HG03571 (cell line): ENCODE data around the gene GIGYF2.
A peak's percentile ranks its signal among the peaks of the same experiment; 100 is the strongest.
"Not testable (repeated sequence)": the region's sequence is repeated elsewhere in the genome, so short reads cannot be mapped to it uniquely, and the experiment has no call there.

ENCODE experiments used
- ATAC-seq: cut with Tn5 transposase; IDR thresholded peaks from one replicate; pipeline ENCODE4 v1.9.1; 2021; ENCODE audit not compliant: unreplicated experiment

Gene GIGYF2

GRCh38 chr2:232800166-232800565 is 103.0 kb downstream of the GIGYF2 start:
- ATAC-seq, result no peak

DNA sequence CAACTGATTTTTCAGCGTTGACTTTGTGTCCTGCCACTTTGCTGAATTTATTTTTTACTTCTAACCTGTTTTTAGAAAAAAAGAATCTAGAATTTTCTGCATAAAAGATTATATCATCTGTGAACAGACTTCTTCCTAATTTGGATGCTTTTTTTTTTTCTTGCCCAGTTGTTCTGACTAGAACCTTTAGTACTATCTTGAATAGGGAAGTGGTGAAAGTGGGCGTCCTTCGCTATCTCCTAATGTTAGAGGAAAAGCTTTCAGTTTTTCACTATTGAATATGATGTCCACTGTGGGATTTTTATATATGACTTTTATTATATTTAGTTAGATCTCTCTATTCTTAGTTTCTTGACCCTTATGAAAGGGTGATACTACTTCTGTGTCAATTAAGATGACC is 105.0 kb downstream of the GIGYF2 start:
- ATAC-seq, result no peak

- no peak for ATAC-seq
Observed at GRCh38 chr2:232809349-232810124, 112.4 kb downstream of the GIGYF2 start.

DNA sequence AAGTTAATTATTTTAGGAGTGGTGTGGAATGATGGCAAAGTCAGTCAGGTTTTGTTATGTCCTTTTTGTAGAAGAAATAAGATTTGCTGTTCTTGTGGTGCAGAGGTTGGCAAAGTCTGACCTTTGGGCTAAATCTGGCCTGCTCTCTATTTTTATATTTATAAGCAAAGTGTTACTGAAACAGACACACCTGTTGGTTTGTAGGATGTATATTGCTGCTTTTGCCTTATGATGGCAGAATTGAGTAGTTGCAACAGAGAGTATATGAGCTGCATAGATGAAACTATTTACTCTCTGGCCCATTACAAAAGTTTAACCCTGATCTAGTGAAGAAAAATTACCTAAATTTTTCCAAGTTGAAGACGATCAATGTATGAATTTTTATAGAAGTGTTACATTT is 113.3 kb downstream of the GIGYF2 start:
- no peak for ATAC-seq

DNA sequence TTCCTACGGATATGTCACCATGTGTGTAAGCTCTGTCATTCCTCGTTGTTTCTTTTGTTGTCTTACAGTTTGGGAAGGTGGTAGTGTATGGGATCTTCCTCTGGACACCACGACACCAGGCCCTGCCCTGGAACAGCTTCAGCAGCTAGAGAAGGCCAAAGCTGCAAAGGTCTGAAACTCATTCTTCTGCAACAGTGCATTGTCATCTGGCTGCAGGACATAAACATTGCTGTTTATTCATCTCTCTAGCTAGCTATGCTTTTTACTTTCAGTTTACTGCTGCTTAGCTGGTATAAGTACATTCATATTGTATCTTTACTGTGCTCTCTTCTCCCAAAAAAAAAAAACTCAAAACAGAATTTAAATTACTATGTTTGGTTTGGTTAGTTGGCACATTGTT is 118.4 kb downstream of the GIGYF2 start:
- no peak for ATAC-seq

- ATAC-seq, result no peak
Observed at GRCh38 chr2:232816657-232817056, 119.5 kb downstream of the GIGYF2 start.

GRCh38 chr2:232817756-232818155 is 120.6 kb downstream of the GIGYF2 start:
- no peak for ATAC-seq

DNA sequence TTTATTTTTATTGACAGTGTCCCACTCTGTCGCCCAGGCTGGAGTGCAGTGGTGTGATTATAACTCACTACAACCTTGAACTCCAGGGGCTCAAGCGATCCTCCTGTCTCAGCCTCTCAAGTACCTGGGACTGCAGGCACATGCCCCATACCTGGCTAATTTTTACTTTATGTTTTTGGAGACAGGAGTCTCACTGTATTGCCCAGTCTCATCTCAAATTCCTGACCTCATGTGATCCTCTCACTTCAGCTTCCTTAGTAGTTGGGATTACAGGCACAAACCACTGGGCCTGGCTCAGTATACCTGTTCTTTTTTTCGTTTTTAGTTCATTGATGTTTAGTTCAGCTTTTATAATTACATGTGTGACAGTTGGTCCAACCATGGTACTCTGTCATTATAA is 132.9 kb downstream of the GIGYF2 start:
- ATAC-seq, result no peak

GRCh38 chr2:232831496-232831895 is 134.4 kb downstream of the GIGYF2 start:
- ATAC-seq, result no peak

- no peak for ATAC-seq
Observed at GRCh38 chr2:232833830-232834229, 136.7 kb downstream of the GIGYF2 start.

DNA sequence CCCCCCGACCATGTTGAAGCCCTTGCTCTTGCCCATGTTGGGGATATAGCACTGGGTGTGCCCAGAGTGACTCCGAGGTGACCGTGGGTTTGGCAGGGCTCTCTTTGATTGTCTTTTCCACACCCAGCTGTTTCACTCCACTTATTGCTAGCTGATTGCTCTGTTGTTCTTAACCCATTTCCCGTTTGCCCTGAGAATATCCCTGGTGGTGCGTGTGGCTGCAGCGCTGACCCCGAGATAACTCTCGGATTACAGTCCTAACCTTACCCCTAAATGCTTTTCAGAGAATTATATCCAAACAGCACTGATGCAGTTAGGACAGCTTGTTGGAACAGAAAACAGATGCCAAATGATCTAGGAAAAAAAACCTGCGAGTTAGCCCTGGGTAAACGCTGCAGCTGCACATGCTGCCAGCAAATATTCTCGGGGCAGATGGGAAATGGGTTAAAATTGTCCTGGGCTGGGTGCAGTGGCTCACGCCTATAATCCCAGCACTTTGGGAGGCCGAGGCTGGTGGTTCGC is 138.6 kb downstream of the GIGYF2 start:
- ATAC-seq, result no peak

DNA sequence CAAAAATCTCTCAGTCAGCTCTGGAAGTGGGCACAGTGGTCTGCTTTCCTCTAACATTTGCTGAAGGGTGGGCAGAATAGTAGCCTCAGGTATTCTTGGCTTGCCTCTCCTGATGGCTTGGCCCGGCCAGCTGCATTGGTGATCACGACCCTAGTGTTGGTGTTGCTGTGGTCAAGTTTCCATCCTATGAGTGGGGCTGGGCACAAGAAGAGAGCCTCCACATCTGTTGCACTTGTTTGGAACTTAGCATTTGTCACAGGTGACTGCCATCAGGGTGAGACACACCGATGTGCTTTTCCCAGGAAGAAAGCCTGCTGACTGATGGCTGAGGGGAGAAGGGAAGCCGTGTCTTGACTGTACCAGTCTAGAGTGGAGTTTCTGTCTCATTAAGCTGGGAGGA is 139.8 kb downstream of the GIGYF2 start:
- no peak for ATAC-seq

- ATAC-seq, result peak; percentile 89
Observed at GRCh38 chr2:232838406-232838874, 141.3 kb downstream of the GIGYF2 start.

GRCh38 chr2:232839411-232840079 is 142.4 kb downstream of the GIGYF2 start:
- ATAC-seq, result no peak

GRCh38 chr2:232842689-232843088 is 145.6 kb downstream of the GIGYF2 start:
- no peak for ATAC-seq

DNA sequence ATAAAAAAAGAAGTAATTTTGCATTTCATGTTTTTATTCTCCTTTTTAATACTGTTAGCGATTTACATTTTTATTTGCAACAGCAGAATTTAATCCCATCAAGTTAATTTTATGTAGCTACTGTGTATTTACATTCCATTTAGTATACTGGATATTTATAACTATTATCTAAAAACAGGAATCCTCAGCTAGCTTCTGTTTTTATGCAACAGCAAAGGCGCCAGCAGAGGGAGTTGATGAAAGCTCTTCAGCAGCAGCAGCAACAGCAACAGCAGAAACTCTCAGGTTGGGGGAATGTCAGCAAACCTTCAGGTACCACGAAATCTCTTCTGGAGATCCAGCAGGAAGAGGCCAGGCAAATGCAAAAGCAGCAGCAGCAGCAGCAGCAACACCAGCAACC is 146.7 kb downstream of the GIGYF2 start:
- ATAC-seq, result no peak

GRCh38 chr2:232846055-232846454 is 148.9 kb downstream of the GIGYF2 start:
- no peak for ATAC-seq

- no peak for ATAC-seq
Observed at GRCh38 chr2:232850039-232850438, 152.9 kb downstream of the GIGYF2 start.

DNA sequence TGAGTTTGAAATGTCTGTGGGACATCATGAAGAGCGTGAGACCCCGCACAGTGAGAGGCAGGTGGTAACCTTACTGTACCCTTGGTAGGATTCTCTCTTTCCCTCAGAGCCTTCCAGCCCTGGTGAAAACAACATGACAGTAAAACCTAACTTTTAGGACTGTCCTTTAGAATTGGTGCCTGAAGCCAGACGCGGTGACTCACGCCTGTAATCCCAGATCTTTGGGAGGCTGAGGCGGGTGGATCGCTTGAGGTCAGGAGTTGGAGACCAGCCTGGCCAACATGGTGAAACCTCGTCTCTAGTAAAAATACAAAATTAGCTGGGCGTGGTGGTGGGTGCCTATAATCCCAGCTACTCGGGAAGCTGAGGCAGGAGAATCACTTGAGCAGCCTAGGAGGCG is 154.9 kb downstream of the GIGYF2 start:
- not testable (repeated sequence) for ATAC-seq

DNA sequence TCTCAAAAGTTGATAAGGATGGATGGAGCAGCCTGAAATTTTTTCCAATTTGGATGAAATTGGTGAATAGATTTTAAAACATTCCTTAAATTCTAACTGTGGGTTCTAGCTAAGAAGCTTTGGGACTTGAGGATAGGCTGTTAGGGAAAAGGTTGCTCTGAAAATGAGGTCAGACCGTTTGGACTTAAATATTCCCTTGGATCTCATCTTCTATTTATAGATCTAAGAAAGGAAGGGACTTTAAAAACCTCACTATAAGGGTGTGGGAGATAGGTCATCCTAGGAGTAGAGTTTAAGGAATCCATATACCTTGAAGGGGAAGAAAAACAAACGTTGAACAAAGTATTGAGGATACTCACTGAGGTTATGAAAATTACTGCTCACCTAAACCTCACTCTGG is 155.5 kb downstream of the GIGYF2 start:
- ATAC-seq, result no peak

DNA sequence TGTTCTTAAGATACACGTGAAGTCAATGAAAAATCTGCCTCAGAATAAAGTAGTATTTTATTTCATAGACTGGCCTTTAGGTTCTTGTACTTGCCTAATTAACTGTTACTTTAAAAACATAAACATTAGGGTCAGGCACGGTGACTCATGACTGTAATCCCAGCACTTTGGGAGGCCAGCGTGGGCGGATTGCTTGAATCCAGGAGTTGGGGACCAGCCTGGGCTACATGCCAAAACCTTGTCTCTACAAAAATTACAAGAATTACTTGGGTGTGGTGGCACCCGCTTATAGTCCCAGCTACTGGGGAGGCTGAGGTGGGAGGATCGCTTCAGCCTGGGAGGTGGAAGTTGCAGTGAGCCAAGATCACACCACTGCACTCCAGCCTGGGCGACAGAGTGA is 157.0 kb downstream of the GIGYF2 start:
- ATAC-seq, result no peak

DNA sequence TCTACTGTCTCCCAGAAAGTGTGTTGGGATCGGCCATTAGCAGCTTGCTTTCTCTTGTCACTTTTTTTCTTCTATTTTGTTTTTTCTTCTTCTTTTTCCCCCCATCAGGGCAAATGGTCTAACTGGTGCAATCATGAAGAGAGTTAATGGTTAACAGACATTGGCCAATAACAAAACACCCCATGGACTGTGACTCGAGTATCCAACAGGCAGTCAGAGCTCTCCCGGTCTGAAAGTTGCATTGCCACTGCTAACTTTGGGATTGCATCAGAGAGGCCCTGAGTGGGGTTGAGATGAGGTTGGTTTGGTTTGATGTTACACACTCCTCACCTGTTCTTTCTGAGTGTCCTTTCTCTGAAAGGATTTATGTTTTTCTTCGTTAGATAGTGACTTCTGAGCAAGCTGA is 160.0 kb downstream of the GIGYF2 start:
- no peak for ATAC-seq
